WI38 (cell line): Measurements from ENCODE around the gene COPB1.

Source experiments
- H3K4me3 ChIP-seq: 2 replicates; pipeline ENCODE4 v1.5.1; 2011; ENCODE audit warnings: low read depth, mild to moderate bottlenecking, control low read depth, low read length
- CTCF ChIP-seq: IDR thresholded peaks from 2 replicates; pipeline ENCODE4 v1.5.1; 2012; ENCODE audit warnings: low read depth, mild to moderate bottlenecking, control low read depth, low read length

Gene COPB1

GRCh38 chr11:14446701-14447169, 52.9 kb downstream of the COPB1 start:
- H3K4me3 ChIP-seq = peak overlapping the region; percentile 28

DNA sequence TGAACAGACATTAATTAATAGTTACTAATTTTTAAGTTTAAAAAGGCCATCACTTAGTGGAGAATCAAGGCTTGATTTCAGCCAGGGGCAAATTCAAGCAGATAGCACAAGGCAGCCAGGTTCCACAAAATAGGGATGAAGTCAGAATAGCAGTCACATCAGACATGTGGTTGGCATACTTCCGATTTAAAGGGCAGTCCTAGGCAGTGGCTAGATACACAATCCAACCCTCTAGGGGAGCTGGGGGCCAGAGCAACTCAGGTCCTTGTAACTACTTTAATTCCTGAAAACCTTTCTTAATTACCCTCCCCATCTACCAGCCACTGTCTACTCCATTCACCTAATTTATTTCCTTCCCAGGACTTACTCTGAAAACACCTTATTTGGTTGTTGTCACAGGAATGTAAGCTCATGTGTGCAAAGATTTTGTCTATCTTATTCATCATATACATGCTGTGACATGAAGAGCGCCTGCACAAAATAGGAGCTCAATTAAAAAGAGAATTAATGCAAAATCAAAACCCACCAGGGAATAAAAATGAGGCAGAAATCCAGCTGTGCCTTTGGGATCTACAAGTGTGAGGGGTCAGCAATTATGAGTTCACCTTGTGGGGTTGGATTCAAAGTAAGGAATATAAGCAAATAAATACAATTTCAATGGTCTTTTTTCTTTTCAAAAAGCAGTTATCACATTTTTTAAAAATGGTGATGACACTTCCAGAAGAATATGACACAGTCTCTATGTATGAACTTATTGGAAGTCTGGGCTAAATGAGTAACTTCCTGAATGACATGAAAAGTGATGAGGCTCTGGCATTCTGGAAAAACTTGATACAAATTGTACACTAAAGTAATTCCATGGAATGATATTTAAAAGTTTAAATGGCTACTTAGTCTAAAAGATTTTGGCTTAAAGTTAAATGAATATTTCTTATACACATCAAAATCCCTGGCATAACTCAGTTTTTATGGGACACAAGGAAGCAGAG, 53.8 kb downstream of the COPB1 start:
- peak overlapping the region; percentile 28 for H3K4me3 ChIP-seq
- TF ChIP-seq CTCF = no peak

More at GRCh38 chr11:14446701-14447169, 52.9 kb downstream of the COPB1 start:
- TF ChIP-seq CTCF = no peak

DNA sequence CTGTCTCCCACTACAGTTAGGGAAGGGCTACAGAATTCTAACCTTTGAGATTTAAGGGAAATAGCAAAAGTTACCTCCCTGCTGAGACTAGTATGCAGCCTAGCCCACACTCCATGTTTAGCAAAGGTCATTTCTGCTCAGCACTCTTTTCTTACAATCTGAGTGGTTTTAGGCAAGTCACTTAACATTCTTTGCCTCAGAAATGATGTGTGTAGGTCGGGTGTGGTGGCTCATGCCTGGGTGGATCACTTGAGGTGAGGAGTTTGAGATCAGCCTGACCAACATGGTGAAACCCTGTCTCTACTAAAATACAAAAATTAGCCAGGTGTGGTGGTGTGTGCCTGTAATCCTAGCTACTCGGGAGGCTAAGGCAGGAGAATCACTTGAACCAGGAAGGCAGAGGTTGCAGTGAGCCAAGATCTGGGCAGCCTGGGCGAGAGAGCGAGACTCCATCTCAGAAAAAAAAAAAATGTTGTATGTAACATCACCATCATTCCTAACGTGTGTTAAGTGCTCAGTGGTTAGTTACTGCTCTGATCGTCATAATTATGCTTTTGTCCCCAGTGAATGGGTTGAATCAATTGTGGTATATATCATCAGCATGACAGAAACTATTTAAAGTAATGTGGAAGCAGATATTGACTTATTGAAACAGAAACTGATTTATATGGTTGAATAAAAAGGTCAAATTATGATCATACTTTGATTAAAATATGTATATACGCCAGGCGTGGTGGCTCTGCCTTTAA, 55.0 kb downstream of the COPB1 start:
- no peak for TF ChIP-seq CTCF
- no peak overlapping the region for H3K4me3 ChIP-seq

- no peak for TF ChIP-seq CTCF
Measured at GRCh38 chr11:14443638-14444037, 56.0 kb downstream of the COPB1 start.

GRCh38 chr11:14435717-14436512, 63.7 kb downstream of the COPB1 start:
- no peak for TF ChIP-seq CTCF
- H3K4me3 ChIP-seq = no peak overlapping the region

More at GRCh38 chr11:14443638-14444037, 56.0 kb downstream of the COPB1 start:
- H3K4me3 ChIP-seq = no peak overlapping the region

GRCh38 chr11:14425621-14426020, 74.0 kb downstream of the COPB1 start:
- TF ChIP-seq CTCF = no peak
- H3K4me3 ChIP-seq = no peak overlapping the region
